LNCaP clone FGC (cell line): ENCODE data around the gene ELN.

Source experiments
- DNase-seq: peaks from one replicate; pipeline ENCODE4 v3.0.0-alpha.2; 2011; ENCODE audit warnings: low read depth
- H3K4me3 ChIP-seq: 2 replicates; pipeline ENCODE4 v1.5.1; 2011; ENCODE audit warnings: mild to moderate bottlenecking, low read depth, low read length, control low read depth
- CTCF ChIP-seq: IDR thresholded peaks from 2 replicates; pipeline ENCODE4 v1.5.1; 2012; ENCODE audit warnings: mild to moderate bottlenecking; ENCODE audit not compliant: control insufficient read depth, insufficient read depth; ENCODE audit errors: extremely low read depth

ELN gene

GRCh38 chr7:74013539-74014272 lies 14.3 kb upstream of the ELN start:
- no peak overlapping the region for H3K4me3 ChIP-seq
- TF ChIP-seq CTCF, result no peak
- DNase-seq, result no peak

GRCh38 chr7:74014931-74015330 lies 13.0 kb upstream of the ELN start:
- no peak for TF ChIP-seq CTCF
- no peak for DNase-seq
- no peak overlapping the region for H3K4me3 ChIP-seq

GRCh38 chr7:74015670-74016069 lies 12.3 kb upstream of the ELN start:
- no peak for TF ChIP-seq CTCF
- peak; percentile 49 for DNase-seq

DNA sequence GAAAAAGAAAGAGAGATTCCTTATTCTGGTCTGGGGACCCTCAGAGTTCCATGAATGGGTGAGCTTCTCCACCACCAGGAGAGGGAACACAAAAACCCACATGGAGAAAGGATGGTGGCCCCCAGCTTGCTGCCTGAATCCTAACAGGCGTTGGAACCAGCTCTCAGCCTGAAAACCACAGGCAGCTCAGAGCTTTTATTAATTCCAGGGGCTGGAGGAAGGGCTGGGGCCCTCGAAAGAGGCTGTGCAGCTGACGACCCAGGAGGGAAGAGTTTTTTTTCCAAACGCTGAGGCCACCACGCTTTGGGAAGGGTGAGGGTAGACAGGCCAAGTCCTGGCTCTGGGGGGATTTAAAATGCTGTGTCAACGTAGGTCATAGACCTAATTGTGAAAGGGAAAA lies 10.8 kb upstream of the ELN start:
- no peak overlapping the region for H3K4me3 ChIP-seq
- DNase-seq, result no peak
- TF ChIP-seq CTCF, result no peak

More at GRCh38 chr7:74015670-74016069, 12.3 kb upstream of the ELN start:
- no peak overlapping the region for H3K4me3 ChIP-seq

- TF ChIP-seq CTCF, result no peak
- DNase-seq, result no peak
- no peak overlapping the region for H3K4me3 ChIP-seq
Observed at GRCh38 chr7:74018246-74018895, 9.6 kb upstream of the ELN start.

DNA sequence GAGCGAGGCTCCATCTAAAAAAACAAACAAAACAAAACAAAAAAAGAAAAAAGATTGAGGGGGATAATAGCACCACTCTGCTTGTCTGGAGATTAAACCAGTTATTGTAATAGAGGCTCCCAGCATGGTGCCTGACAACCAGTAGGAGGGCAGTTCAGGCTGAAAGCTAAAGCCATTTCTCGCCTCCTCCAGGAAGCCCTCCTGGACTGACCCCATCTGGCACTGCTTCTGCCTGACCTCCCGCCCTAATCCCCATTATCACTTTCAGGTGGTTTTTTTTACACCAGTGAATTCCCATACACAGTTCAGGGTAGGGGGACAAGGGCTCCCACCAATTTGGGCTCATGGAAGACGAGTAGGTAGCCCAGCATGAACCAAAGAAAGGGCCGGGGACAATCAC lies 8.8 kb upstream of the ELN start:
- no peak for DNase-seq
- no peak overlapping the region for H3K4me3 ChIP-seq
- TF ChIP-seq CTCF, result no peak
